ENCODE data around the gene CCKAR. TPM values are rescaled to one million over a fixed set of nuclear protein-coding genes. Genes with fewer than 3 reads are reported as not detected.

The CCKAR gene
- polyA plus RNA-seq, 3 donors, result not detected

- Mint-ChIP-seq H3K4me3 (no peak overlapping the region), H3K36me3 (no peaks in the 10 kb centered on the region), H3K9me3 (peaks cover 0 to 6% (median 2%) of the 10 kb centered on the region in 7 donors), H3K4me1 (no peaks in the 10 kb centered on the region), H3K27ac (peak overlapping the region in 1 of 7 donors; percentile 1), H3K27me3 (ENCODE audit: low read depth in 3 of 3) (peaks cover 3 to 9% (median 3%) of the 10 kb centered on the region in 3 donors)
- no peaks in the 10 kb centered on the region for H3K27me3 ChIP-seq (ENCODE audit: control insufficient read depth in 2 of 2, insufficient read depth in 2 of 2, low read length in 2 of 2)
- H3K79me2 ChIP-seq (ENCODE audit: insufficient read depth, low read length), result no peaks in the 10 kb centered on the region
- no peaks in the 10 kb centered on the region for H4K20me1 ChIP-seq (ENCODE audit: insufficient read depth, low read length)
- 61% methylated on average over 2 of the region's 5 CpGs for WGBS (ENCODE audit: insufficient coverage)
- TF ChIP-seq, protein P1, sequence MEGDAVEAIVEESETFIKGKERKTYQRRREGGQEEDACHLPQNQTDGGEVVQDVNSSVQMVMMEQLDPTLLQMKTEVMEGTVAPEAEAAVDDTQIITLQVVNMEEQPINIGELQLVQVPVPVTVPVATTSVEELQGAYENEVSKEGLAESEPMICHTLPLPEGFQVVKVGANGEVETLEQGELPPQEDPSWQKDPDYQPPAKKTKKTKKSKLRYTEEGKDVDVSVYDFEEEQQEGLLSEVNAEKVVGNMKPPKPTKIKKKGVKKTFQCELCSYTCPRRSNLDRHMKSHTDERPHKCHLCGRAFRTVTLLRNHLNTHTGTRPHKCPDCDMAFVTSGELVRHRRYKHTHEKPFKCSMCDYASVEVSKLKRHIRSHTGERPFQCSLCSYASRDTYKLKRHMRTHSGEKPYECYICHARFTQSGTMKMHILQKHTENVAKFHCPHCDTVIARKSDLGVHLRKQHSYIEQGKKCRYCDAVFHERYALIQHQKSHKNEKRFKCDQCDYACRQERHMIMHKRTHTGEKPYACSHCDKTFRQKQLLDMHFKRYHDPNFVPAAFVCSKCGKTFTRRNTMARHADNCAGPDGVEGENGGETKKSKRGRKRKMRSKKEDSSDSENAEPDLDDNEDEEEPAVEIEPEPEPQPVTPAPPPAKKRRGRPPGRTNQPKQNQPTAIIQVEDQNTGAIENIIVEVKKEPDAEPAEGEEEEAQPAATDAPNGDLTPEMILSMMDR (IDR thresholded peaks at IDR 0.05), result no peak
- no peak overlapping the region for H3K9ac ChIP-seq (ENCODE audit: insufficient read depth, low read length, poor library complexity, severe bottlenecking)
- no peaks in the 10 kb centered on the region for H3K36me3 ChIP-seq (replicated peaks in 1 of 2; ENCODE audit: control insufficient read depth in 1 of 2, insufficient read depth in 2 of 2, low read length in 2 of 2)
- no peak overlapping the region for H2AFZ ChIP-seq (ENCODE audit: insufficient read depth, low read depth, low read length, poor library complexity, severe bottlenecking)
- no peaks in the 10 kb centered on the region for H3K4me1 ChIP-seq (ENCODE audit: control insufficient read depth in 1 of 2, insufficient read depth in 2 of 2, low read length in 2 of 2)
- no peak overlapping the region for H3K4me2 ChIP-seq (replicated peaks; ENCODE audit: extremely low read depth, low read length, poor library complexity, severe bottlenecking)
- no peak for DNase-seq
- H3K9me3 ChIP-seq (replicated peaks in 1 of 2; ENCODE audit: control insufficient read depth in 1 of 2, insufficient read depth in 1 of 2, low read length in 2 of 2), result no peaks in the 10 kb centered on the region
- intact Hi-C loops (cut with micrococcal nuclease), result no loop called here
- no peak overlapping the region for H3K4me3 ChIP-seq (replicated peaks in 1 of 3; ENCODE audit: low read depth in 2 of 3, low read length in 3 of 3)
- H3K27ac ChIP-seq (ENCODE audit: low read depth in 1 of 2, low read length in 2 of 2), result no peak overlapping the region
Measured at GRCh38 chr4:26529479-26529878, 39.2 kb upstream of the CCKAR start.

DNA sequence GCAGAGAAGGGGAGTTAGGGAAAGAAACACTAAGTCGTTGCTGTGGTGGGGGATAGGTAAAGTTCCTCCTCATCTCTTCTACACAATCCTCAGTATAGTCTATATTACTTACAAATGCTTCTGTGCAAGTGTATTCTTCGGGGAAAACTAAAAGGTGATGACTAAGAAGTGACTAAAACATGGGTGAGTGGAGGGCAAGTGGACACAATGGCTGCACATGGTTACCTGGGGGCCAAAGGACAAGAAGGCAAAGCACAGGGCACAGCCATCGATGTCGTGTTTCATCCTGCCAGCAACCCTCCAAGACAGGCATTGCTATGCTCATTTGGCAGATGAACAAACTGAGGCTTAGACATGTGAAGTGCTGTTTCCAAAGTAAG is 35.5 kb upstream of the CCKAR start:
- 100% methylated on average over 2 of the region's 4 CpGs for WGBS (ENCODE audit: insufficient coverage)

More for the DNA sequence above, 35.5 kb upstream of the CCKAR start:
- Histone ChIP-seq H3K79me2 (ENCODE audit: insufficient read depth, low read length) (no peaks in the 10 kb centered on the region), H3K27me3 (ENCODE audit: control insufficient read depth in 2 of 2, insufficient read depth in 2 of 2, low read length in 2 of 2) (no peaks in the 10 kb centered on the region), H3K4me2 (replicated peaks; ENCODE audit: extremely low read depth, low read length, poor library complexity, severe bottlenecking) (no peak overlapping the region), H3K9me3 (replicated peaks in 1 of 2; ENCODE audit: control insufficient read depth in 1 of 2, insufficient read depth in 1 of 2, low read length in 2 of 2) (no peaks in the 10 kb centered on the region), H3K4me1 (ENCODE audit: control insufficient read depth in 1 of 2, insufficient read depth in 2 of 2, low read length in 2 of 2) (no peaks in the 10 kb centered on the region), H3K9ac (ENCODE audit: insufficient read depth, low read length, poor library complexity, severe bottlenecking) (no peak overlapping the region), H4K20me1 (ENCODE audit: insufficient read depth, low read length) (no peaks in the 10 kb centered on the region), H2AFZ (ENCODE audit: insufficient read depth, low read depth, low read length, poor library complexity, severe bottlenecking) (no peak overlapping the region), H3K4me3 (replicated peaks in 1 of 3; ENCODE audit: low read depth in 2 of 3, low read length in 3 of 3) (no peak overlapping the region), H3K36me3 (replicated peaks in 1 of 2; ENCODE audit: control insufficient read depth in 1 of 2, insufficient read depth in 2 of 2, low read length in 2 of 2) (no peaks in the 10 kb centered on the region), H3K27ac (ENCODE audit: low read depth in 1 of 2, low read length in 2 of 2) (no peak overlapping the region)
- H3K27me3 Mint-ChIP-seq (ENCODE audit: low read depth in 3 of 3), result peaks cover 3 to 9% (median 6%) of the 10 kb centered on the region in 3 donors
- TF ChIP-seq, protein P1 (IDR thresholded peaks at IDR 0.05), result no peak
- H3K27ac Mint-ChIP-seq, result no peak overlapping the region
- H3K4me3 Mint-ChIP-seq, result no peak overlapping the region
- DNase-seq, result no peak
- no peaks in the 10 kb centered on the region for H3K36me3 Mint-ChIP-seq
- H3K4me1 Mint-ChIP-seq, result no peaks in the 10 kb centered on the region
- peaks cover 0 to 5% (median 2%) of the 10 kb centered on the region in 7 donors for H3K9me3 Mint-ChIP-seq
- intact Hi-C loops (cut with micrococcal nuclease), result no loop called here

All from CD14-positive monocyte (primary cell).